Body of pancreas (tissue), 2 donors: Measurements from ENCODE around the gene TMTC4. TPM values are rescaled to one million over a fixed set of nuclear protein-coding genes. Genes with fewer than 3 reads are reported as not detected.

Source experiments
- total RNA-seq, 2 donors: library from RNA; depleted of rRNA; stranded (reverse); fragments of >200 nt; gene quantifications; one replicate each; pipeline ENCODE4 v1.1.0, GENCODE V29; 2016

The TMTC4 gene
- total RNA-seq, 2 donors from 2014 or later: 18.5 to 27.5 TPM

Other genes with a start within 250 kb of the TMTC4 start
- gene GGACT, start 86.0 kb downstream of the TMTC4 start, total RNA-seq: 10 to 100 TPM in 1 of 2 donors, 1 to 10 TPM in 1; 4.9 to 17.8 TPM